HepG2 (cell line): ENCODE data around the gene GPR137. TPM values are rescaled to one million over a fixed set of nuclear protein-coding genes. Genes with fewer than 3 reads are reported as not detected.

Experiments
- AHR ChIP-seq: IDR thresholded peaks from 2 replicates; pipeline ENCODE4 v1.6.1; 2018; ENCODE audit warnings: missing genetic modification reagents, missing compliant biosample characterization
- ATF7 ChIP-seq, 2 experiments: fragments of 450-650 bp in 1 of 2; sonication (generic) in 1 of 2; formaldehyde crosslinking in 1 of 2; IDR thresholded peaks; 2 replicates each; pipeline versions ENCODE4 v1.4.0 to v1.6.1; 2016 to 2020; ENCODE audit warnings: antibody characterized with exemption in 1 of 2, mild to moderate bottlenecking in 1 of 2, missing genetic modification reagents in 1 of 2
- BORCS8-MEF2B ChIP-seq: sonication (generic); formaldehyde crosslinking; IDR thresholded peaks from 2 replicates; pipeline ENCODE4 v1.8.0; 2022; ENCODE audit warnings: mild to moderate bottlenecking, missing genetic modification reagents
- CBFB ChIP-seq: sonication (generic); formaldehyde crosslinking; IDR thresholded peaks from 2 replicates; pipeline ENCODE4 v1.4.0; 2020; ENCODE audit warnings: missing genetic modification reagents
- CCAR2 ChIP-seq: fragments of 200-400 bp; formaldehyde crosslinking; optimal IDR thresholded peaks from 2 replicates; pipeline ENCODE3; 2018; ENCODE audit warnings: low read depth, mild to moderate bottlenecking, low read length, moderate library complexity
- ELF1 ChIP-seq: sonication (generic); formaldehyde crosslinking; IDR thresholded peaks from 2 replicates; pipeline ENCODE4 v1.4.0; 2020; ENCODE audit warnings: missing genetic modification reagents
- ETV5 ChIP-seq: IDR thresholded peaks from 2 replicates; pipeline ENCODE4 v1.6.1; 2018; ENCODE audit warnings: missing biosample characterization, missing genetic modification reagents, inconsistent platforms, borderline replicate concordance
- HDAC2 ChIP-seq: sonication (generic); formaldehyde crosslinking; IDR thresholded peaks from 2 replicates; pipeline ENCODE4 v1.4.0; 2020; ENCODE audit warnings: missing genetic modification reagents
- KDM1A ChIP-seq: IDR thresholded peaks from 2 replicates; pipeline ENCODE4 v1.6.1; 2016; ENCODE audit warnings: missing compliant biosample characterization
- MBD4 ChIP-seq: IDR thresholded peaks from 2 replicates; pipeline ENCODE4 v1.6.1; 2012; ENCODE audit warnings: low read length, inconsistent platforms, borderline replicate concordance
- NR2C2 ChIP-seq: sonication (generic); formaldehyde crosslinking; IDR thresholded peaks from 2 replicates; pipeline ENCODE4 v1.4.0; 2020; ENCODE audit warnings: missing genetic modification reagents, mild to moderate bottlenecking, moderate library complexity, borderline replicate concordance
- NR2F2 ChIP-seq: IDR thresholded peaks from 2 replicates; pipeline ENCODE4 v1.6.1; 2012; ENCODE audit warnings: low read depth, inconsistent platforms, borderline replicate concordance
- XBP1 ChIP-seq: sonication (generic); formaldehyde crosslinking; IDR thresholded peaks from 2 replicates; pipeline ENCODE4 v1.5.0; 2020; ENCODE audit warnings: missing genetic modification reagents
- ZFP36L1 ChIP-seq: sonication (generic); formaldehyde crosslinking; IDR thresholded peaks from 2 replicates; pipeline ENCODE4 v1.8.0; 2022; ENCODE audit warnings: mild to moderate bottlenecking, missing genetic modification reagents, moderate library complexity
- ZNF180 ChIP-seq: sonication (generic); formaldehyde crosslinking; IDR thresholded peaks from 2 replicates; pipeline ENCODE4 v1.4.0; 2020; ENCODE audit warnings: low read depth, missing genetic modification reagents, borderline replicate concordance
- ZNF276 ChIP-seq: sonication (generic); formaldehyde crosslinking; IDR thresholded peaks from 2 replicates; pipeline ENCODE4 v1.4.0; 2020; ENCODE audit warnings: mild to moderate bottlenecking, low read depth, missing genetic modification reagents
- ZNF333 ChIP-seq: sonication (generic); formaldehyde crosslinking; IDR thresholded peaks from 2 replicates; pipeline ENCODE4 v1.4.0; 2020; ENCODE audit warnings: mild to moderate bottlenecking, missing genetic modification reagents, borderline replicate concordance
- ZNF558 ChIP-seq: sonication (generic); formaldehyde crosslinking; IDR thresholded peaks from 2 replicates; pipeline ENCODE4 v1.9.0; 2022; ENCODE audit warnings: mild to moderate bottlenecking, missing genetic modification reagents, borderline replicate concordance
- ZNF883 ChIP-seq: sonication (generic); formaldehyde crosslinking; IDR thresholded peaks from 2 replicates; pipeline ENCODE4 v1.5.1; 2020; ENCODE audit warnings: mild to moderate bottlenecking, missing genetic modification reagents; ENCODE audit errors: not compliant biosample characterization
- ZSCAN12 ChIP-seq: sonication (generic); formaldehyde crosslinking; IDR thresholded peaks from 2 replicates; pipeline ENCODE4 v1.9.0; 2021; ENCODE audit warnings: mild to moderate bottlenecking, missing genetic modification reagents
- ZSCAN30 ChIP-seq: sonication (generic); formaldehyde crosslinking; IDR thresholded peaks from 2 replicates; pipeline ENCODE4 v1.5.0; 2020; ENCODE audit warnings: mild to moderate bottlenecking, missing genetic modification reagents
- polyA plus RNA-seq, 8 experiments: library from polyadenylated mRNA; depleted of rRNA in 3 of 8; stranded (reverse) in 7 of 8; unstranded in 1 of 8; fragments of >200 nt; fragmentation: Illumina TruSeq in 4 of 8; extraction: Trizol in 4 of 8; gene quantifications; 2 replicates each; pipeline versions ENCODE4 v1.2.1 to v1.2.3, GENCODE V29; 2011 to 2016; ENCODE audit warnings: low read depth in 4 of 8, missing spikeins in 1 of 8, mixed read lengths in 1 of 8; ENCODE audit not compliant: insufficient read depth in 1 of 8
- total RNA-seq, 5 experiments: library from RNA; depleted of rRNA; stranded (reverse); fragments of >200 nt; fragmentation: Illumina TruSeq; extraction: Trizol; gene quantifications; 2 replicates each; pipeline ENCODE4 v1.2.3, GENCODE V29; 2016; ENCODE audit warnings: low read depth in 1 of 5
- TF ChIP-seq, protein P1 (sequence below): sonication (generic); formaldehyde crosslinking; IDR thresholded peaks from 2 replicates; pipeline ENCODE4 v1.8.1; 2023; ENCODE audit warnings: mild to moderate bottlenecking, missing genetic modification reagents, borderline replicate concordance
- TF ChIP-seq, protein P2 (sequence below): sonication (generic); formaldehyde crosslinking; IDR thresholded peaks from 2 replicates; pipeline ENCODE4 v1.4.0; 2020; ENCODE audit warnings: mild to moderate bottlenecking, missing genetic modification reagents
- TF ChIP-seq, protein P3 (sequence below): sonication (generic); formaldehyde crosslinking; IDR thresholded peaks from 2 replicates; pipeline ENCODE4 v1.4.0; 2020; ENCODE audit warnings: mild to moderate bottlenecking, missing genetic modification reagents
- TF ChIP-seq, protein P4 (sequence below): IDR thresholded peaks from 2 replicates; pipeline ENCODE4 v1.6.1; 2016; ENCODE audit warnings: low read depth

Gene GPR137
- total and polyA plus RNA-seq, 2 of the 13 experiments (the other 11 are each of a cell fraction or from before 2014, with no cell fraction given): 8.5 to 13.2 TPM

- TF ChIP-seq, protein P1, sequence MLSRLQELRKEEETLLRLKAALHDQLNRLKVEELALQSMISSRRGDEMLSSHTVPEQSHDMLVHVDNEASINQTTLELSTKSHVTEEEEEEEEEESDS (CRISPR knock-in tag): peak; percentile 26; the same call in 1 of the 2 replicates
- TF ChIP-seq CCAR2: no peak
- TF ChIP-seq ZSCAN30 (CRISPR knock-in tag): no peak
- peak; percentile 40; the same call in 1 of the 2 replicates for TF ChIP-seq ZNF558 (CRISPR knock-in tag)
- peak; percentile 59 for TF ChIP-seq ZNF883 (CRISPR knock-in tag)
- TF ChIP-seq, protein P2, sequence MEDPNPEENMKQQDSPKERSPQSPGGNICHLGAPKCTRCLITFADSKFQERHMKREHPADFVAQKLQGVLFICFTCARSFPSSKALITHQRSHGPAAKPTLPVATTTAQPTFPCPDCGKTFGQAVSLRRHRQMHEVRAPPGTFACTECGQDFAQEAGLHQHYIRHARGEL (CRISPR knock-in tag): no peak
- peak; percentile 64 for TF ChIP-seq HDAC2 (CRISPR knock-in tag)
- no peak; the same call in 1 of the 2 replicates for TF ChIP-seq BORCS8-MEF2B (CRISPR knock-in tag)
- peak; percentile 64 for TF ChIP-seq ATF7 (IDR thresholded peaks at IDR 0.05)
- TF ChIP-seq ATF7 (CRISPR knock-in tag; IDR thresholded peaks at IDR 0.05): no peak; the same call in 1 of the 2 replicates
- TF ChIP-seq, protein P3, sequence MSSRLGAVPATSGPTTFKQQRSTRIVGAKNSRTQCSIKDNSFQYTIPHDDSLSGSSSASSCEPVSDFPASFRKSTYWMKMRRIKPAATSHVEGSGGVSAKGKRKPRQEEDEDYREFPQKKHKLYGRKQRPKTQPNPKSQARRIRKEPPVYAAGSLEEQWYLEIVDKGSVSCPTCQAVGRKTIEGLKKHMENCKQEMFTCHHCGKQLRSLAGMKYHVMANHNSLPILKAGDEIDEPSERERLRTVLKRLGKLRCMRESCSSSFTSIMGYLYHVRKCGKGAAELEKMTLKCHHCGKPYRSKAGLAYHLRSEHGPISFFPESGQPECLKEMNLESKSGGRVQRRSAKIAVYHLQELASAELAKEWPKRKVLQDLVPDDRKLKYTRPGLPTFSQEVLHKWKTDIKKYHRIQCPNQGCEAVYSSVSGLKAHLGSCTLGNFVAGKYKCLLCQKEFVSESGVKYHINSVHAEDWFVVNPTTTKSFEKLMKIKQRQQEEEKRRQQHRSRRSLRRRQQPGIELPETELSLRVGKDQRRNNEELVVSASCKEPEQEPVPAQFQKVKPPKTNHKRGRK (CRISPR knock-in tag): no peak
- no peak for TF ChIP-seq KDM1A (CRISPR knock-in tag)
- TF ChIP-seq ZSCAN12 (CRISPR knock-in tag): no peak
- TF ChIP-seq ETV5 (CRISPR knock-in tag): peak; percentile 89
- TF ChIP-seq XBP1 (CRISPR knock-in tag): no peak
- TF ChIP-seq, protein P4, sequence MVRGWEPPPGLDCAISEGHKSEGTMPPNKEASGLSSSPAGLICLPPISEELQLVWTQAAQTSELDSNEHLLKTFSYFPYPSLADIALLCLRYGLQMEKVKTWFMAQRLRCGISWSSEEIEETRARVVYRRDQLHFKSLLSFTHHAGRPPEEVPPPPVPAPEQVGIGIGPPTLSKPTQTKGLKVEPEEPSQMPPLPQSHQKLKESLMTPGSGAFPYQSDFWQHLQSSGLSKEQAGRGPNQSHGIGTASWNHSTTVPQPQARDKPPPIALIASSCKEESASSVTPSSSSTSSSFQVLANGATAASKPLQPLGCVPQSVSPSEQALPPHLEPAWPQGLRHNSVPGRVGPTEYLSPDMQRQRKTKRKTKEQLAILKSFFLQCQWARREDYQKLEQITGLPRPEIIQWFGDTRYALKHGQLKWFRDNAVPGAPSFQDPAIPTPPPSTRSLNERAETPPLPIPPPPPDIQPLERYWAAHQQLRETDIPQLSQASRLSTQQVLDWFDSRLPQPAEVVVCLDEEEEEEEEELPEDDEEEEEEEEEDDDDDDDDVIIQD (CRISPR knock-in tag): peak; percentile 47; the same call in 1 of the 2 replicates
- no peak for TF ChIP-seq ZNF333 (CRISPR knock-in tag)
- peak; percentile 100 for TF ChIP-seq ELF1
- TF ChIP-seq MBD4: no peak
- TF ChIP-seq NR2F2: peak; percentile 49; the same call in 1 of the 2 replicates
- TF ChIP-seq ZNF180 (CRISPR knock-in tag): no peak
- peak; percentile 100 for TF ChIP-seq NR2C2 (CRISPR knock-in tag)
- TF ChIP-seq AHR: no peak; the same call in 1 of the 2 replicates
- no peak for TF ChIP-seq ZFP36L1 (CRISPR knock-in tag)
- no peak for TF ChIP-seq ZNF276 (CRISPR knock-in tag)
- TF ChIP-seq CBFB (CRISPR knock-in tag): 0 out of 2 replicates have a peak, but pooled peaks have one; percentile 10
Measured at GRCh38 chr11:64269540-64270220, 16.0 kb upstream of the GPR137 start (continued).
